Fibroblast of skin of abdomen (primary cell): ENCODE measurements around the gene RNF217.

Source experiments
- DNase-seq: peaks from one replicate; pipeline ENCODE4 v3.0.0-alpha.2; 2013

RNF217 gene

DNA sequence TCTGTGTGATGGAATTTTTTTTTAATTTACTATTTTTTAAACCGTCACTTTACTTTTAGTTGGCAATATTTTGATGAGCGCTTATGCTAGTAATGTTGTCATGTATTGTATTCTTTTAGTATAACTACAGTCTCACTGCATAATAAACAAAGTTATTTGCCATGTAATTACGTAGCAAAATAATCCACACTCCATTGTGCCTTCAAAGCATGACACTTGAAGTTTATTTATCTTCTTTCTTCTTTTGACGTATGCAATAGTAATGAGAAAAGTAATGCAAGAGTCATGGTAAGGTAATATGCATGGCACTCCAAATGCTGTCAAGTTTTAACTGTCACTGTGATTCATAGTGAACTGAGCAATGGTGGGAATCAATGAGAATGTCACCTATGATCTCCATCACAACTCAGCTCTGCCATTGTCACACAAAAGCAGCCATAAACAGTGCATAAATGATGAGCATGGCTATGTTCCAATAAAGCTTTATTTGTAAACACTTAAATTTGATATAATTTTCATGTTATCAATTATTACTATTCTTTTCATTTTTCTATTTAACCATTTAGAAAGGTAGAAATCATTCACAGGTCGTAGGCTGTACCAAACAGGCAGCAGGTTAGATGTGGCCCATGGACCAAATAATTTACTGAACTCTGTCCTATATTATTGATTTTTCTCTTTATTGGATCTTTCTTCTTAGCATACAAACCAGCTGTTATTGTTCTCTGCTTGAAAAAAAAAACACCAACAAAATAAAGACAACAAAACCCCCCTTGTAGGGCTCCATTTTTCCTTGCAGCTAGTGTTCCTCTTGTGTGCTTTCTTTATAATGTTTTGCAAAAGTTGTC is 27.1 kb downstream of the RNF217 start:
- DNase-seq: no peak

DNA sequence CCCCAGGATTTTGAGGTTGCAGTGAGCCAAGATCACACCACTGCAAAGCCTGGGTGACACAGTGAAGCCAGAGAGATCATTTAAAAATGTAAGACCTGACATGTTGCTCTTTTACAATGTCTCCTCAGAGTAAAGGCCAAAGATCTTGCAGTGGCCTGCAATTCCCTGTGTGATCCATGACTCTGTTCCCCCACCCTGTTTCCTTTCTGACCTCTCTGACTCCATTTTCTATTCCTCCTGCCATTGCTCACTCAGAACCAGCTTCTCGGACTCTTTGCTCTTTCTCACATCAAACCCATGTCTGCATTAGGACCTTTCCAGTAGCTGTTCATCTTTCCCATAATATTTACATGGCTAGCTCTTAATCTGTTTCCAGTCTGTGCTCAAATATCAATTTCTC is 28.8 kb downstream of the RNF217 start:
- DNase-seq: no peak

DNA sequence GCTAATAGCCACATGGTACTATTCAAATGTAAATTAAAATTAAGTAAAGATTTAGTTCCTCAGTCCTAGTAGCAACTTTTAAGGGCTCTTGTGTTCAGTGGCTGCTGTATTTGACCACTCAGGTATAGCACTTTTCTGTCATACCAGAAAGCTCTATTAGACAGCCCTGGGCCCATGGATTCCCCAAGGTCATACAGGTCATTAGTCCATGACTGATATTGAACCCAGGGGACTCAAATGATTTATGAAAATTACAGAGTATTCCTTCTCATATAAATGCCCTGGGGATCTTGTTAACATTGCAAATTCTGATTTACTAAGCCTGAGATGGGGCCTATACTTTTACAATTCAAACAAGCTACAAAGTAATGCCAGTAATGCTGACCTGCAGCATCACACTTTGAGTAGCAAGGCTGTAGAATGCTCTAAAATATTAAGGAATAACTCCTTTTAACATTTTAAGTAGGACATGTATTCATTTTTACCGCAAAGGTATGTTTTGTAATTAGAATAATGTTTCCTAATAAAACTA is 29.6 kb downstream of the RNF217 start:
- no peak for DNase-seq

DNA sequence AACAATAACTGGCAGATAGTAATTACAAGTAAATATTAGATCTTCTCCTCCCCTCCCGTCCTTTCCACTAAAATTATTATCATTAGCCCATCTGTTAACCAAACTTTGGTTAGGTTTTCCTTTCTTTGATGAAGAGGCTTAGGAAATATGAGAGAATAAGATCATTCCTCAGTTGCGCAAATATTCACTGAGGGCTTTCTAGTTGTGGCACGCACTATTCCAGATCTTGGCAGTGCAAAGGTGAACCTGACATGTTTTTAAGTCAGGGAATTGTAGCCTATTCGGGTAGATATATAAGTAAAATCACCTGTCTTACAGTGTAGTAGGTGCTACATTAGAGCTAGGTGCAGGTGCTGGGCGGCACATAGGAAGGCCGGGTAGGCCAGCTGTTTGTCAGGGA is 31.1 kb downstream of the RNF217 start:
- no peak for DNase-seq

DNA sequence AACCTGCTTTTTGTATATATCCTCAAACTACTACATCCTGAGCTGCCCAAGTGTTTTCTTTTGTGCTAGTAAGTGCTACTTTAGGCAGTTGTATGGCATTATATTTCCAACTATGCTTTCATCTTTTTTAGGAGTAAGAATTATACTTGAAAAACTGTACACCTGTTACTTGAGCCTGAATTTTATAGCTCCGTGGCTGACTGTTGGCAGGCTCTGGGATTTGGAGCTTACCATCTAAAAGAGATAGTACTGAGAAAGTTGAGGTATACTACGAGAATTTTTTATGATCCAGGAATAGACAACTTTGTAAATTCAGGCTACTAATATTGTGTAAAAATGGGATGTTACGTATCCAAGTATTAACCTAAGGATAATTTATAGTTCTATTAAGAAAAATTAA is 32.4 kb downstream of the RNF217 start:
- no peak for DNase-seq

DNA sequence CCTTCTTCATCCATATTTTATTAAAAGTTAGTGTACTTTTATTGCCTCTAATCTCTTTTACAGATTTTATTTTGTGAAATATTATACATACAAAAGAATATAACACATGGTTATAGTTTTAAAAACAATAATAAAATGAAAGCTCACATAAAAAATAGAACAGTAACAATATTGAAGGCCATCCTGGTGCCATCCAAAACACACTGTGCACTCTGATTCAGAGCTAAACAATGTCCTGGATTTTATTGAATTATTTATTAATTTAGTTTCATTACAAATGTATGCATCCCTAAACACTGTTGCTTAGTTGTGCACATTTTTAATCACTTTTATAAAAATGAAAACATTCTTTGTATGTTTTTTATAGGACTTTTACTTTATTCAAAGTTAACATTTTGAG is 32.9 kb downstream of the RNF217 start:
- DNase-seq: no peak

DNA sequence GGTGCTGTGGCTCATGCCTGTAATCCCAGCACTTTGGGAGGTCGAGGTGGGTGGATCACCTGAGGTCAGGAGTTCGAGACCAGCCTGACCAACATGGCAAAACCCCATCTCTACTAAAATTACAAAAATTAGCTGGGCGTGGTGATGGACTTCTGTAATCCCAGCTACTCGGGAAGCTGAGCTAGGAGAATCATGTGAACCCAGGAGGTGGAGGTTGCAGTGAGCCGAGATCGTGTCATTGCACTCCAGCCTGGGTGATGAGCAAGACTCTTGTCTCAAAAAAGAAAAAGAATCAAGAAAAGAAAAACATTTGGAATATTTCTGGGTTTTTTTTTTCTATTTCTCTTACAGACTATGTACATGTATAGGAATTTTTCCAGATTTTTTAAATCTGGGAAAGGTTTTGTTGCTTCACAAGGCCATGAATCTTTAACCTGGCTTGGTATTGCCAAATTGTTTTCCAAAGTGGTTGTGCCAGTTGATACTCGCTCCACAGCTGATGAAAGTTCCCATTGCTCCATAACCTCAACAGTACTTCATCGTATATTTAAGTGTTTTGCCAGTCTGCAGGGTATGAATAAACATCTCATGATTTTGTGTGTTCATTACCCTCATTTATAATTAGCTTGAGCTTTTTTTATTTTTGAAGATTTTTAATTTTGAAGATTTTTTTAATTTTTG is 33.5 kb downstream of the RNF217 start:
- no peak for DNase-seq

DNA sequence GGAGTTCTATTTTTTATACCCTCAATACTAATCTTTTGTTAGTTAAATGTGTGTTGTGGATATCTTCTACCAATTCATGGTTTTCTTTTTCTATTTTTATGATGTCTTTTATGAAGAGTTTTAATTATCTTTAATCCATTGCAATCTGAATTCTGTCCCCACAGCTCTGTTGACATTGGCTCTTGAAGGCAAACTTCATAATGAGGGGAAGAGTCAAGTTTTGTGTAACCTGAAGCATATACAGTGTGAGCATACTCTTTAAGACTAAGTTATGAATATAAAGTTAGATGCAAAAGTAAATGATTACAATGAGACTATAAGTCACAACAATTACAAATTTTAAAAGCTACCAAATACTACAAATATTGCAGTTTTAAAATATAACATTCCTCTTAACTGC is 34.2 kb downstream of the RNF217 start:
- DNase-seq: no peak

DNA sequence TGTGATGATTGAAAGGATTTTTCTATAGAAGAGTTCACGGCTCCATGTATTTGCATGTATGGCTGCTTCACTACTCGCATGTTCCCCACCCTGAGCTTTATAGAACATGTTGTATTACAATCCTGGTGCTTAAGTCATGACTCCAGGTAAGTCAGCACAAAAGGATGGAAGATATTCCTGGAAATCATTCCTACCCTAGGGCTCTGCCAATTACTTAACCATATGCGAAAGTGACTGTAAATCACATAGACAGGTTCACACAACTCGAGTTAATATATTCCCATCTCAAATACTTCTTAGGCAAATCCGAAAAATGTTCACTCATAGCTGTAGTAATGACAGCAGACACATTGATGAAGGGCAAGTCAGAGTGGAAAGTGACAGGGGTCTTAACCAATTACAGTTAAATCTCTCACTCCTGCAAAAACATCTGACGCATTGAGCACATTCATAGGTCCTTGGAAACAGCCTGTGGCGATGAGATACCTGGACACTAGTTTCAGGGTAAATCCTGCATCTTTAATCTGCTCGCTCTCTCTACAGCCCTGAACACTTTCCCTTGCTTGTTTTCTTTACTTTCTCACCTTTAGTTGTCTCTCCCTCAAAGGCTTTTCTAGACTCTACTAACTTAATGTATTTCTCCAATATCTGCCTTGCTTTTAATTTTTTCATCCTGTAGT is 35.1 kb downstream of the RNF217 start:
- no peak for DNase-seq

DNA sequence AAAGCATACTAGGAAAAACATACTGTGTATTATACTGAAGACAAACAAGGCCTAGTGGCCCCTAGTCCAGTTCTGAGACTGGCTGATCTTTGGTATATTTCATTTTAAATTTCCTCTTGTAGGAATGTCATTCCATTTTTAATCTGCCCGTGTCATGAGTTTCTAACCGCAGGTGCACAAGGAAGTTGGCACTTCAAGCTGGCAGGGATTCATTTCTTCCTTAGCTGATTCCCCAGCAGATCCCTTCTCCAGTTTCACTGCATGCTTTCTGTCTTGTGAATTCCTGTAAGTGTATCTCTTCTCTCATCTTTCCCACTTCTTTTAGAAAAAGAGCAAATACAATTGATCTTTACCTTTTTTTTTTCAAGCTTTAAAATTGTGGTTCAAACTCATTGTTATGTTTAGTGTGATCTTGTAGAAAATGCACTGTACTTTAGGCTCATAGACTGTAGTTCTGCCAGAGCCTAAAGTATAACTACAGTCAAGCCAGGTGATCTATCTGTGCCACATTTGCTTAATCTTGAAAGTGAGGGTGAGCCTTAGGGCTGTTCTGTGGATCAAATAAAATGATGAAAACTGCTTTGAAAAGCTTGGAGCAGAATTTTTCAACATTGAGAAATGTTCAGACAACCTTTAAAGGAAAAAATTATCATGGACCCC is 37.0 kb downstream of the RNF217 start:
- no peak for DNase-seq

DNA sequence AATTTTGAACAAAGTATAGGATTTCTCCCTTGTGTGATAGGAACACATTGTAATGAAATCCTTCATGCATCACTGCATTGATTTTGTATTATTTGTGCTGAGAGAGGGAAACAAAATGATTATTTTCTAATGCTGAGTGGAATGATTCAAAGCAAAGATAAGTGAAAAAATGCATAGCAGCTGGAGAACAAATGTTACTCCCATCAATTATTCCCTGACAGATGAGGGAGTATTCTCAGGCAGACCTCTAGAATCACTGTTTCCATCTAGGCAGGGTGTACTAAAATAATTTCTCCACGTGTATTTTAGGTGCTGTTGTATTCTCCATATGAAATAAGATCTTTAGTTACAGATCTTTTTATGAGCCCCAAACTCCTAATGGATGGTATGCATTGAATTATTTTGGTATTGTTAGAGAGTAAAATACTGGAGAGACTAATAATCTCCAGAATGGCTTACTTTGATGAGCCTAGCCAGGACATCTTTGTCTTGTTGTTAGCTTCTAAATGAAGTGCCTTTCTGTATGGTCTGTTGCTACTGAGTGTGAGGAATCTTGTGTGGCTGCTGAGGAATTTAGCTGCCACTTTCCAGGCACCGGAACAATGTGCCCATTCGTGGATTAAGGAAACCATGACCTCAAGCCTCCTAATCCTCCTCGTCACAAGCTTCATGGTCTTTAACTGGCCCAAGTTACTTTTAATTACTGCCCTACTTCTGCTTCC is 39.6 kb downstream of the RNF217 start:
- DNase-seq: peak; percentile 62

DNA sequence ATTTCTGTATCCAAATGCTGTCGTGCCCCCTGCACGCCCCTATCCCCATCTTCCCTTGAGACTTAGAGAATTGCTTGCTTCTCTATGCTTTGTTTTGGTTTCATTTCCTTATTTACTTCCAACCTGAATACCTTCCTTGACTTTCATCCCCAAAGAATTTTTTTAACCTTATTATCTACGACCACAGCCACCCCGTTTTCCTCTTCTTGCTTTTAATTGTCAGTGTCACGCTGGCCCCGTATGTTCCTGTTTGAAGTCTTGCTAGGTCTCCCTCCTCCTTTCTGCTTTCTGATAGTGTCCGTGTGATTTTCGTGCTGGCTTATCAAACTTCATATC is 40.1 kb downstream of the RNF217 start:
- DNase-seq: no peak

DNA sequence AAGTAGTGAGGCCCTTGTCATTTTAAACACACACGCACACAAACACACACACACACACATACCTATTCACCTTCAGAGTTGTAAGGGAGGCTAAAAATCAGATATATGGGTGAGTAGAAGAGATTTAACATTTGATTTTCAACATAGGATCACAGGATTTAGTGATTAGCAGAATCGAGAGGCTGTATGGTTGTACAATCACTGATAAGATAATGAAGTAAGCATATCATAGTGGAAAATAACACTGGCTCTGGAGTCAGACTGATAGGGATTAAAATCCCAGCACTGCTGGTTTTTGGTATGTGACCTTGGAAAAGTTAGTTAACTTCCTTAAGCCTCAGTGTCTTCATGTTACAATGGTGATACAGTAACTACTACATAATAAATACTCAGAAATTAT is 40.8 kb downstream of the RNF217 start:
- no peak for DNase-seq

DNA sequence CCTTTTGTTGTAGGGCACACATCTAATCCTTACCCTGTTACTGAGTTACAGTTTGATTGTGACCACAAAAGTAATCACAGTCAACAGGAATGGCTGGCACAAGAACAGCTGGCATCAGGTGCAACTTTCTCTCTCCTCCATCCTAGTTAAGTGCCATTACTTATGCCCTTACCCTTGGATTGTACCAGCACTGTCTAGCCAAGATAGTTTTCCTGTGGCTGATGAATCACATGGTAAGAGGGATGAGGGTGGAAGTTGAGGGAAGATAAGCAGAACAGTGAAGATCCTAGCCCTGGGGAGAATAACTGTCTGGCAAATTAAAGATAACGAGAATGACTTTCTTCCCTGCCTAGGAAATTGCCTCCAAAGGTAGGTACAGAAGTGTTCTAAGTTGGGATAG is 42.0 kb downstream of the RNF217 start:
- no peak for DNase-seq

DNA sequence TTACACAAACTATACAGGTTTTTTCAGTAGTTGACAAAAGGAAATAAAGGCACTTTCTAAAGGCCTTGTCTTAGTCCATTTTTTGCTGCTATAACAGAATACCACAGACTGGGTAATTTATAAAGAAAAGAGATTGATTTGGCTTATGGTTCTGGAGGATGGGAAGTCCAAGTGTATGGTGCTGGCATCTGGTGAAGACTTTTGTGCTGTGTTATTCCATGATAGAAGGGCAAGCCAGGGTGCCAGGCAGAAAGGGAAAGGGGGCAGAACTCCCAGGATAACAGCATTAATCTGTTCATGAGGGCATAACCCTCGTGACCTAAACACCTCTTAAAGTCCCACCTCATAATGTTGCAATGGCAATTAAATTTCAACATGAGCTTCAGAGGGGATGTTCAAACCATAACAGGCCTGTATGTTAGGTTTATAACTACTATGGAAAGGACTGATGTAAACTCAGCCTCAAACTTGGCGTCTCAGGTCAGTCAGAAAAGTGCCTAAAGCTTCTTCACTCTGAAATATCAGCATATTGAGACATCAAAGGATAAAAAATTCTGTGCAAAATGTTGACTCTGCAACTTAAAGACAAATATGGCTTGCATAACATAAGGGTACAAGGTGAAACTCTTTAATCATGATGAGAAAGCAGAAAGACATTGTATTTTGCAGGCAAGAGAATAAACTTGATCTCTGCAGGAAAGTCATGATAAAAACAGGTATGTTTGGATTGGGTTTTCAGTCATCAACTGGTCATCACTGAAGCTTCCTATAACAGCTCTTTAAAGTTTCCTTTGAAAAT is 42.8 kb downstream of the RNF217 start:
- no peak for DNase-seq

DNA sequence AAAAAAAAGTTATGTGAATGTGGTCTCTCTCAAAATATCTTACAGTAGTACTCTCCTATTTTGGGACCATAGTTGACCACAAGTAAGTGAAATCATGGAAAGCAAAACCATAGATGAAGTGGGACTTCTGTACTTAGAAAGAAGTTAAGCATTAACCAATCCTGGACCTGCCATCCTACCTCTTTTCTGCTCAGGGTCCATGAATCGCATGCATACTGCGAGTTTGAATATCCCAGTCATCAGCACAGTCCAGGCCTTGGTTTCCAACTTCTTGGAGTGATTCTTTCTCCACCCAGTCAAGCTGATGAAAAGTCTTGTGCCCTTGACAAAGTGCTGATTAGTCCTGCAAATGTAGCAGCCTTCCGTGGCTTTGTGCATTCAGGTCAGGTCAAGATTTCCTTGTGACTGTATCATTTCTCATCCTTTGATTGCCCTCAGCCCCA is 46.0 kb downstream of the RNF217 start:
- DNase-seq: peak; percentile 76

DNA sequence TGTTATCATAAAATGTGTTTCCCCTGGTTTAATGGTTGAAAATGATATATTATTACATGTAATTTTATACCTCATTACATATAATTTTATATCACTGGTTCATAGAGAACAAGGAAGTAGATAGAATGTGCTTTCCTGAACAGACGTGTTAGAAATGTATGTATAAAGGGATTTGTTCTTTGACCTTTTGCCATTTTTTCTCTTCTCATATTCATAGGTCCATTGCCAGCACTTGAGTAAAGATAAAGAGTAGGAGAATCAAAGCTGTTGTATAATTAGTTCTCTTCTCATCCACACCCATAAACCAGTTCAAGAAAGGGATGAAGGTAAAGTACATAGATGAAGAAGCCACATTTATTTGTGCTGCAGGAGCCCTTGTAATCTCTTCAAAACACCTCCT is 46.7 kb downstream of the RNF217 start:
- no peak for DNase-seq

DNA sequence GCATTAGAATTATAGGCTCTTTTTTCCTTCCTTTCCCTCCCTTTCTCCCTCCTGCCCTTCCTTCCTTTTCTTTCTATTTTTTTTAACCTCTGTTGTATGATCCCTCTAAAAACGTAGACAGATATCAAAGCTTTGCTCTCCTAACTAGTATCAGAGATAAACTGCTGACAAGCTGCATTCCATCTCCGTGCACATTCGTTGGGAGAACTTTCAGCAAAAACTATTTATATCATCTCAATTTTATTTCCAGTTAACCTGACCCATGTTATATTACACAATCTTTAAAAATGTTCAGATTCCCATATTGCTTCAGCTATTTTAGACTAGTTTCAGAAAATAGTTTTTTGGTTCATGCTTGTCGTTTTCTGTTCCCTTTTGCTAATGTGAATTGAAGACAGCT is 47.3 kb downstream of the RNF217 start:
- DNase-seq: peak; percentile 70

DNA sequence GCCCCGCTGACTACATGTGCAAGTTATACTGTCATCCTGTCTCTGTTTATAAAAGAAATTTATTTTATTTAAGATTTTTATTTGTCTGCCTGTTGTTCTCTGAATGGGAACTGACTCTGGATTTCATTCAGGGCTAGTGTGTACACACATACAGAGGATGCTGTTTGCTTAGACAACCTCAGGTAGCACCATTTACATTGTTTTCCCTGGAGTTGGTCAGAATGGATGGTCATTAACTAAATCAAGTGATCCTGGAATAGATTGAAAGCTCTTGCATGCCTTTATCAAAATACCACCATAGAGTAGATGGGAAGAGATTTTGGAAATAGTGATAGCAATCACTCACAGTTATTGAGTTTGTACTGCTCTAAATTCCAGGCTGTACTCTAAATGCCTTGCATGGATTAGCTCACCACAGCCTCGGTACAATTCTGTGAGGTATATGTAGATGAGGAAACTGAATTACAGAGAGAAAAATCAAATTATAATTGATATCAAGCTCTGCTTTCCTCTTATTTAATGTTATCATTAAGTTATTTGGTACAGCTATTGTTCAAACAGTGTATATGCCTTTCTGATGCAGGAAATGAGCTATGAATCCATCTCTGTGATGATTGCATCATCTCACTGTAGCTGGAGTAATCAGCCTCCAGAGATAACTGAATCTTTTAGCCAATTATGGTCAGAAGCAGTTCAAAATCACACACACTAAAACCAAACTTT is 51.9 kb downstream of the RNF217 start:
- peak; percentile 88 for DNase-seq

DNA sequence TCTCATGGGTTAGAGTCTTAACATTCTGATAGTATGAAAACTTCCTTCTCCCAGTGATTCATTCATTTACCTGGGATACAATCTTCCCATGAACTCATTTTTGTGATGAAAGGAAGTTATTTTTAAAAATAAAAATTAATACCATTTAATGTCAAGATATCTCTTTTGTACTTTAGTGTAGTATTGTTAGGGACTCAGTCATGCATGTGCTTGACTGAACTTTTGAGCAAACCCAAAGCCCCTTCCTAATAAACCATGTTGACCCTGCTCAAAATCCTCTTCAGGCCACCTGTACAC is 52.4 kb downstream of the RNF217 start:
- no peak for DNase-seq

DNA sequence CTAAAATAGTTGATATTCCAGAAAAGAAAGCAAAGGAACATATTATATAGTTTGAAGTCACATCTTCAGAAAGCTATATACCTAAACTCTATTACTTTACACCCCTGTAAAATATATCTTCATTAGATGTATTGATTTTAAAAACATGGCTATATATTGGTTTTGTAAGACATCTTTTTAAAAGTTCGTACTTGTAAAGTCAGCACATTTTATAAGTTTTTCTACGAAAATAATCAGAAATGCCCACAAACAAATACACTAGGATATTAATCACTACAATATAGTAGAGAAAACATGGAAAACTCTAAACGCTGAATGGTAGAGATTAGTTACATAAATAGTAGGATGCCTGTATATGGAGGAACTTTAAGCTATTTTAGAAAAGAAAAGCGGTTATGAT is 52.9 kb downstream of the RNF217 start:
- no peak for DNase-seq
